Activated CD4-positive, alpha-beta T cell treated with anti-CD3 and anti-CD28 coated beads, Interleukin-2, amount 50 U/mL, for 24 hours (primary cell): Measurements from ENCODE around the gene FMO3.

Experiments used
- DNase-seq, 2 donors: peaks; one replicate each; pipeline ENCODE4 v3.0.0-alpha.2; 2020; ENCODE audit warnings: low read depth in 1 of 2, low spot score in 1 of 2

FMO3 gene

DNA sequence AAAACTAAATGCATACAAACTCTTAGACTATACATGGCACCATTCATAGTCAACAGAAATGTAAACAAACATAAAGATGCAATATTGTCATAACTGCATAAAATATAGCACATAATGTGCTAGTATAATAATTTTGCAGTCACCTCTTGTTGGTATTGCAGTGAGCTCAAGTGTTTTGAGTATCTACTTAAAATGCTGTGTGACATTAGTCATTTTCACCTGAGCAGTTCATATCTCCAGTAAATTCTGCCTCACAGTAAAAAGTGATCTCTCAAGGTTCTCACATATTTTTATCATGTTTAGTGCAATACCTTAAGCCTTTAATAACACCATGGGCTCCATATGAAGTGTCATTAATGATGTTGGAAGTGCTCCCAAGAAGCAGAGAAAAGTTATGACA is 64.8 kb downstream of the FMO3 start:
- DNase-seq: no peak

DNA sequence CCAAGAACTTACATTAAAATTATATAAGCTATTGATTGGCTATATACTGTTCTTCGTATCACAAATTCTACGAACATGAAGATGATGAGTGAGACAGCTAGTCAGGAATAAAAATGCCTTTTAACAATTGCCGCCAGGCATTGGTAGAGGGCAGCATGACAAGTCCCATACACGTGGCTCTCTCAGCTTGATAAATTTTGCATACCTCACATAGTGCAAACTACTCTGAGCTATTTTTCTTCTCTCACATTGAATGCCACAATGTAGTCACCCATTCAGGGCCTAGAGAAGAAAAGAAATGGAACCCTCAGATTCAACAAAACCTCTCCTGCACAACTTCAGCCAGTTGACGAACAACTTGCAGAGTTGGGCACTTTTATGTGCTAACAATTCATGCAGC is 67.4 kb downstream of the FMO3 start:
- DNase-seq: no peak

DNA sequence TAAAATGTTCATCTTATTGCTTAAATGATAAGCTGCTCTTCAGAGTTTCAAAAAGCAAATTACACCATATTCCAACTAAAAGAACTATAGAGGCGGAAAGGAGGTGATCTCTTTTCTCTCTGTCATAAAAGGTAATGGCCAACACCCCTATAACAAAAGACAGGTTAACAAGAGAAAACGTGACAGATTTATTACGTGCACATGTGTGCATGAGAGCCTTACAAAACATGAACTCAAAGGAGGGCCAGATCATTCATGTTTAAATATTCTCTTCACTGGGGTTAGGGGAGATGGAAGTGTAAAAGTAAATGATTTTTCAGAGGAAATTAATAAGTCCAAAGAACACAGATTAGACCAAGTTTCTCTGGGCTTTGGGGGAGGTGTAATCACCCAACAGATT is 67.8 kb downstream of the FMO3 start:
- no peak for DNase-seq

DNA sequence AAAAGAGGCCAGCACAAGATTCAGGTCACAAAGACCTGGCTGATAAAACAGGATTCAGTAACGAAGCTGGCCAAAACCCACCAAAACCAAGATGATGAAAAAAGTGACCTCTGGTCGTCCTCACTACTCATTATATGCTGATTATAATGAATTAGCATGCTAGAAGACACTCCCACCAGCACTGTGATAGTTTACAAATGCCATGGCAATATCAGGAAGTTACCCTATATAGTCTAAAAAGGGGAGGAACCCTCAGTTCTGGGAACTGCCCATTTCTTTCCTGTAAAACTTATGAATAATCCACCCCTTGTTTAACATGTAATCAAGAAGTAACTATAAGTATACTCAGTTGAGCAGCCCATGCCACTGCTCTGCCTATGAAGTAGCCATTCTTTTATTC is 68.4 kb downstream of the FMO3 start:
- DNase-seq: no peak

DNA sequence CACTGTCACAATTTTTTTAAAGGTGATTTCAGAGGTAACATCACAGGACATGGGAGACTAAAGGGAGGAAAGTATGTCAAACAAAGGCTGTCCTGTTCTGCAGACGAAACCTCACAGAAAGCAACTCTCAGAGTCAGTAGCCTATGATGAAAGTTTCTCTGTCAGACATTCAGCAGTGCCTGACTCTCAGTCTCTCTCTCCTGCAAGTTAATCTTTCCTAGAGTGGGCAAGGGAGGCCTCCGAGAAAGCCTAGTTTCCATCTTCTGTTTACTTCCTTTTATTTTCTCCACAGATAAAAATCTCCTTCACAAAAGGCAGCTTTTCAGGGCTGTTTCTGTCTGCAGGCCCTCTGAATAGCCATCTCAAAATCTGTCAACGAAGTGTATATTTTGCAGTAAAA is 69.5 kb downstream of the FMO3 start:
- no peak for DNase-seq

DNA sequence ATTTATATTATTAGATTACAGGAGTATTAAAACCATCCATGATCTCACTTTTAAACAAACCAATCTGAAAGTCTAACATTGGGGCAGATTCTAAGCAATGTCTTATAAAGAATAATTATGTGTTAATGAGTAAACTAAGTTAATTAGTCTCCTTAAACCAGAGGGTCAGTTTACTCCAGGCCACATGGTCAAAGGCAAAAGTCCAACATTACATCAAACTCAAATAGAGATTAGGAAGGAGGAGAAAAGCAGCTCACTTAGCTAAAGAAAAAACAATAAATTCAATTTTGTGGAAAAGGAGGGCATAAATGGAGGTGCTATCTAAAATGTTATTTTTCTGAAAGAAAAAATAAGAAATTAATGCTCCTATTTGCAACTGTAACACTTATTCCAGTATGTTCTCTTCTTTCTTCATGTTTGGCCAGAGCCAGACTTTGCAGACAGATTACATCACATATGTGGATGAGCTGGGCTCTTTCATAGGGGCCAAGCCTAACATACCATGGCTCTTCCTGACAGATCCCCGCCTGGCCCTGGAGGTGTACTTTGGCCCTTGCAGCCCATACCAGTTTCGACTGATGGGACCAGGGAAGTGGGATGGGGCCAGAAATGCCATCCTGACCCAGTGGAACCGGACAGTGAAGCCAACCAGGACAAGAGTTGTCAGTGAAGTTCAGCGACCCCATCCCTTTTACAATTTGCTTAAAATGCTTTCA is 70.1 kb downstream of the FMO3 start:
- DNase-seq: no peak

DNA sequence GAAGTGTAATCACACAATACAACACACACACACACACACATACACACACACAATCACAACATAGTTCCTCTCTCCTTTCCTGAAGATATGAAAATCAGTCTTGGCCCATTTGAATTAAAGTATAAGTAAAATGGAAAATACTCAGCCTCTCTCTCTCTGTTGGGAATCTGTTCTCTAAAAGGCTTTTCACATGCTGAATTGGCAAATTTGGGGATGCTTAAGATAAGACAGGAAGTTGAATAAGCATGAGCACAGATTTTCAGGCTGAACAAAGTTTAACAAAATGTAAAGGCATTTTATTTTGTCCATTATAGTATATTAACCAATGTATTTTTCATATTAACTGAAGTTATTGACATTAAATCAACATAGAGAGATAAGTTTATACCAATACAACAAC is 70.7 kb downstream of the FMO3 start:
- DNase-seq: no peak

DNA sequence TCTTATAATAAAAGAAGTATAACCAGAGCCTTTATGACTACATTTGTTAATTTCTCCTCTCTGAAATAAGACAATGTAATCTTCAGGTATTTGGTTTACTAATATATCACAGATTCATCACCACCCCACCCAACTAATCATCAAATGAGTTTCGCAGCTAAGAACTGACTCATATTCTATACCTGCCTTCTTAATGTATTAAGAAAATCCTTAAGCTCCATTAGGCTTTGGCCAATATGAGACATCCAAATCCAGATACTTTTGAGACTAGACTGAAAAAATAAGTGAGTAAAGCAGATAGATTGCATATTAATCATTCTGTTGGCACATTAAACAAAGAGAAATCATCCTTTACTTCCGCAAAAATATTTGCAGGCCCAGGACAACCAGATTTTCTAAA is 75.7 kb downstream of the FMO3 start:
- no peak for DNase-seq
